ENCODE results near the gene MBD4.

DNA sequence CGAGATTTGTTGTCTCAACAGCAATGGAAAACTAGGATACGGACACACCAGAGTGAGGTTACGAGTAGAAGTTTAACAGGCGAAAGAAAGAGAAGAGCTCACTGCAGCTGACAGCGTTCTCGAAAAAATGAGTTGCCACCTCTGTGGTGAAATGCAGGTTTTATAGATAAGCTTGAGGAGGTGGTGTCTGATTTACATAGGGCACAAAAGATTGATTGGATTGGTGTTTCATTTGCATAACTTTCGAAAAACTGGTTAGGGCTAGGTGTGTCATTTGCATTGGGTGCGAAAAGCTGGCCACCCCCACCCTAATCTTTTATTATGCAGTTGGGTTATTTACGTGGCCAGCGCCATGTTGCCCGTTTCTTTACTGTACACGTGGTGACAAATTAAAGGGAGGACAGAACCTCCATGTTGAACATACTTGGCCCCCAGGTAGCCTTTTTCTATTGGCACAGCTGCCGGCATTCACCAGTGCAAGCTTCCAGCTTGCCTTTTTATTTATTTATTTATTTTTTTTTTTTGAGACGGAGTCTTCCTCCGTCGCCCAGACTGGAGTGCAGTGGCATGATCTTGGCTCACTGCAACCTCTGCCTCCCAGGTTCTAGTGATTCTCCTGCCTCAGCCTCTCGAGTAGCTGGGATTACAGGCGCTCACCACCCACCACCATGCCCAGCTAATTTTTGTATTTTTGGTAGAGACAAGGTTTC, 8.6 kb upstream of the MBD4 start:
- TF ChIP-seq POLR2AphosphoS5 (IDR thresholded peaks at IDR 0.05; ENCODE audit: low read depth, low read length) (no peak), POLR2A (IDR thresholded peaks at IDR 0.05; ENCODE audit: low read depth, low read length) (no peak), TAF1 (IDR thresholded peaks at IDR 0.05; ENCODE audit: borderline replicate concordance, low read depth, low read length) (no peak)
